SH-SY5Y (cell line): Measurements from ENCODE around the gene ALB.

ENCODE experiments used
- GATA2 ChIP-seq: IDR thresholded peaks from 2 replicates; pipeline ENCODE4 v1.6.1; 2011; ENCODE audit warnings: mild to moderate bottlenecking, low read depth, low read length
- GATA3 ChIP-seq: IDR thresholded peaks from 2 replicates; pipeline ENCODE4 v1.6.1; 2011; ENCODE audit warnings: low read depth, mild to moderate bottlenecking, low read length, moderate library complexity

DNA sequence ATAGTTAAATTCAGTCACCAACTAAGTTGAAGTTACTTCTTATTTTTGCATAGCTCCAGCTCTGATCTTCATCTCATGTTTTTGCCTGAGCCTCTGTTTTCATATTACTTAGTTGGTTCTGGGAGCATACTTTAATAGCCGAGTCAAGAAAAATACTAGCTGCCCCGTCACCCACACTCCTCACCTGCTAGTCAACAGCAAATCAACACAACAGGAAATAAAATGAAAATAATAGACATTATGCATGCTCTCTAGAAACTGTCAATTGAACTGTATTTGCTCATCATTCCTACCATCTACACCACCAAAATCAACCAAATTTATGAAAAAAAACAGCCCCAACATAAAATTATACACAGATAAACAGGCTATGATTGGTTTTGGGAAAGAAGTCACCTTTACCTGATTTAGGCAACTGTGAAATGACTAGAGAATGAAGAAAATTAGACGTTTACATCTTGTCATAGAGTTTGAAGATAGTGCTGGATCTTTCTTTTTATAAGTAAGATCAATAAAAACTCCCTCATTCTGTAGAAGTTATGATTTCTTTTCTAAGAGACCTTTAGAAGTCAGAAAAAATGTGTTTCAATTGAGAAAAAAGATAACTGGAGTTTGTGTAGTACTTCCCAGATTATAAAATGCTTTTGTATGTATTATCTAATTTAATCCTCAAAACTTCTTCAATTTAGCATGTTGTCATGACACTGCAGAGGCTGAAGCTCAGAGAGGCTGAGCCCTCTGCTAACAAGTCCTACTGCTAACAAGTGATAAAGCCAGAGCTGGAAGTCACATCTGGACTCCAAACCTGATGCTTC lies 7.0 kb downstream of the ALB start:
- TF ChIP-seq GATA3 (no peak), GATA2 (no peak)
